NCI-H2227 (cell line): Measurements from ENCODE around the gene TMED6.
"Not testable (repeated sequence)": the region's sequence is repeated elsewhere in the genome, so short reads cannot be mapped to it uniquely, and the experiment has no call there.

Experiments used
- DNase-seq: peaks from one replicate; lab custom pipeline; 2025; ENCODE audit not compliant: unreplicated experiment; lab: John Stamatoyannopoulos, UW

The TMED6 gene

DNA sequence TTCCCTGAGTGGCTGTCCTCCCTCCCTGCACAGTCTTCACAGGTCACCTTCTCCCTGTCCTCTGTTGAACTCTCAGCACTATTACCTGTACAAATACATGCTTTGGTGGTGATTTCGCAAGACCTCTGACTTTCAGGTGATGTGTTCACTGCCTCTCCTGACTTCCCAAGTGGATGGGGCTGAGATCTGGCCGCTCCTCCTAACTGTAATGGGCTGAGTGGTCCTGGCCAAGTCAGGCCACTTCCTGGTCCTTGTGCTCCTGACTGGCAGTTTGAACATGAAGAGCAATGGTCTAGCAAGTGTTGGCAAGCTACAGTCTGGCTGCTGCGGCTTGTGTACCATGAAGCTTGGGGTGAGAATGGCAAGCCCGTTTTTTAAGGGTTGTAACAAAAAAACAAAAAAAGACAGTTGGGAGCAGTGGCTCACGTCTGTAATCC lies 11.7 kb upstream of the TMED6 start:
- DNase-seq, result no peak

- DNase-seq, result not testable (repeated sequence)
Observed at GRCh38 chr16:69360070-69360469, 8.5 kb upstream of the TMED6 start.

DNA sequence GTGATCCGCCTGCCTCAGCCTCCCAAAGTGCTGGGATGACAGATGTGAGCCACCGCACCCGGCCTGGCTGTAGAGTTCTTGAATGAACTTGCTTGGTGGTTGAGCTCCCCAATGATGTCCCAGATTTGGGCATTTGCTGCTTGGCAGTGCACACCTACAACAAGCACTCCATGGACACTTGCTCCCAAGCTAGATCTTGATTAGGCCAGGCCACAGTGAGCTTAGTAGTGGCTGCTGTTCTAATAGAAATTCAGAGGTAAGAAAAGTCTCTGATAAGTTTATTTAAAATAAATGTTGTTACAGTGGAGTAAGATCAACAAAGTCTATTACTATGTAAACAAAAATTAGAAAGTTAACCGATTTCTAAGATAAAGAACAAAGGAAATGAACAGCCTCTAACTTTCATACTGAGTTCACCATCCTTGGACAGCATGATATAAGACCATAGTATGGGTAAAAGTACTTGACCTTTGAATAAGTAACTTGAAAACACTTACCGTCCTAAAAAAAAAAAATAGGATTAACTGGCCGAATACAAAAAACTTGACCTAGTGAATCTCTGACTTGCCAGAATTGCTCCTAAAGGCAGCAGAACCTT lies 951 bp downstream of the TMED6 start:
- no peak for DNase-seq

GRCh38 chr16:69349536-69349935 lies 2.0 kb downstream of the TMED6 start:
- no peak for DNase-seq

DNA sequence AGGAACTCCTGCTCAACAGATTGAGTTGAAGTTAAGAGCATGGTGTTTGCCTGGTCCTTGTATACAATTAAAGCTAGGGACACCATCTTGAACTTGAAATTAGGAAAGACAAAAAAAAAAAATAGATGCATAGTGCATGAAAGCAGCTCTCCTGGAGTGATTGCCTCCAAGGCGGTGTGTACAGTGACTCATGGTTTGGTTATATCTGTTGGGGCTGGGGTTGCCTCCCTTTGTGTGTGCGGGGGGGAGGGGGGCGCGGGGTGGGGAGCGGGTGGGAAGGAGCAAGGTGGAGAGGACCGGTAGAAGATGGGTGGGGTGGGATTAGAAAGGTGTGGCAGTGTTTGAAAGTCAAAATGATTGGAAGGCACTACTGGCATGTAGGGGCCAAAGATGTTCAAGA lies 3.4 kb downstream of the TMED6 start:
- no peak for DNase-seq

- no peak for DNase-seq
Observed at GRCh38 chr16:69346683-69347082, 4.9 kb downstream of the TMED6 start.

GRCh38 chr16:69345923-69346322 lies 5.7 kb downstream of the TMED6 start:
- DNase-seq, result no peak

DNA sequence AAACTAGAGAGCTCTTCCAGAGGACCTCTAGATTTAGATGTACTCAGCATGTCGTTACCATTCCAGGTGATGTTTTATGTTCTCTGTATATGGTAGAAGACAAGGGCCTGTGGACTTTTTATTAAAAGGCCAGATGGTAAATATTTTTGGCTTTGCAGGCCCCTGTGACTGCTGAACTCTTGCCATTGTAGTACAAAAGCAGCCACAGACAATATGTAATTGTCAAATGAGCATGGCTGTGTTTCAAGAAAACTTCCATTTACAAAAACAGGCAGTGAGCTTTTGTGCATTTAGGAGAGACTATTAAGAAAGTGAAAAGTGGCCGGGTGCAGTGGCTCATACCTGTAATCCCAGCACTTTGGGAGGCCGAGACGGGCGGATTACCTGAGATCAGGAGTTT lies 7.4 kb downstream of the TMED6 start:
- DNase-seq, result no peak

GRCh38 chr16:69340095-69340644 lies 11.4 kb downstream of the TMED6 start:
- no peak for DNase-seq

GRCh38 chr16:69339289-69340094 lies 12.1 kb downstream of the TMED6 start, which contains the start of the genes COG8 and NIP7:
COG8 (minus strand) TSS chr16:69339564; CDS start chr16:69339552, 12 bp downstream.
NIP7 (plus strand) TSS chr16:69339772; CDS start chr16:69339830, 58 bp downstream.
- peak; percentile 97 for DNase-seq

DNA sequence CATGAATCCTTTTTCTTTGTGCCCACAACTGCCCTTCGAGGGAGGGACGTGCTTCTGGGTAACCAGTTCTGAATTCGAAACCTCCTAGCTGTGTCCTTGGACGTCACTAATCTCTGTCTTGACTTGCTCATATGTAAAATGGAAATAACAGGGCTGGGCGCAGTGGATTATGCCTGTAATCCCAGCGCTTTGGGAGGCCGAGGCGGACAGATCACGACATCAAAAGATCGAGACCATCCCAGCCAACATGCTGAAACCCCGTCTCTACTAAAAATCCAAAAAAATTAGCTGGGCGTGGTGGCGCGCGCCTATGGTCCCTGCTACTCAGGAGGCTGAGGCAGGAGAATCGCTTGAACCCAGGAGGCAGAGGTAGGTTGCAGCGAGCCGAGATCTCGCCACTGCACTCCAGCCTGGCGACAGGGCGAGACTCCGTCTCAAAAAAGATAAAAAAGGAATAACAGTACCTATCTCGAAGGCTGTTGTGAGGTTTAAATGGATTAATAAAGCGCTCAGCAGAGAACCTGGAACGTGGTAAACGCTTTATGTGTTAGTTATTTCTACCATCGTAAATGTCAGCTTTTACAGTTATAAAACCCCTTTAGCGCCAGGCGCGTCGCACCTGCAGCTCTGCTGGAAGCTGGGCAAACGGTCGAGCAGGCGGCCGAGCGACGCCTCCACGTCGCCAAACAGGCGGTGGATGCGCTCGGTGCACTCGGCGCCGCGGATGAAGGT lies 12.9 kb downstream of the TMED6 start:
- DNase-seq, result no peak

DNA sequence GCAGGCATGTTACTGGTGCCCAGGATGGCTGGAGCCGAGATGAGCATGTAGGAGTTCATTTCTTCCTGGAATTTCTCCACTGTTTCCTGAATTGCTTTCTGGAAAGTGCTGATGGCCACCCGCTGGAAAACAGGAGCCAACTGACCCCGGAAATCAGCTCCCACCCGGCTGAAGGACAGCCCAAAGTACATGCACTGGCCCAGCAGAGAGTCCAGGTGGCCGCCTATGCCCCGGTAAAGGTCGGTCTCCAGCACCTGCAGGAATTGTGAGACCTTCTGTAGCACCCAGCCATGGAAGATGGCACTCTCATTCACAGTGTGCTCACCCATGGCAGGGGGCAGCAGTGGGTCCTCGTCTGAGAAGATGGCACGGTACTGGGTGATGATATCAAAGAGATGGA lies 16.9 kb downstream of the TMED6 start:
- DNase-seq, result no peak

DNA sequence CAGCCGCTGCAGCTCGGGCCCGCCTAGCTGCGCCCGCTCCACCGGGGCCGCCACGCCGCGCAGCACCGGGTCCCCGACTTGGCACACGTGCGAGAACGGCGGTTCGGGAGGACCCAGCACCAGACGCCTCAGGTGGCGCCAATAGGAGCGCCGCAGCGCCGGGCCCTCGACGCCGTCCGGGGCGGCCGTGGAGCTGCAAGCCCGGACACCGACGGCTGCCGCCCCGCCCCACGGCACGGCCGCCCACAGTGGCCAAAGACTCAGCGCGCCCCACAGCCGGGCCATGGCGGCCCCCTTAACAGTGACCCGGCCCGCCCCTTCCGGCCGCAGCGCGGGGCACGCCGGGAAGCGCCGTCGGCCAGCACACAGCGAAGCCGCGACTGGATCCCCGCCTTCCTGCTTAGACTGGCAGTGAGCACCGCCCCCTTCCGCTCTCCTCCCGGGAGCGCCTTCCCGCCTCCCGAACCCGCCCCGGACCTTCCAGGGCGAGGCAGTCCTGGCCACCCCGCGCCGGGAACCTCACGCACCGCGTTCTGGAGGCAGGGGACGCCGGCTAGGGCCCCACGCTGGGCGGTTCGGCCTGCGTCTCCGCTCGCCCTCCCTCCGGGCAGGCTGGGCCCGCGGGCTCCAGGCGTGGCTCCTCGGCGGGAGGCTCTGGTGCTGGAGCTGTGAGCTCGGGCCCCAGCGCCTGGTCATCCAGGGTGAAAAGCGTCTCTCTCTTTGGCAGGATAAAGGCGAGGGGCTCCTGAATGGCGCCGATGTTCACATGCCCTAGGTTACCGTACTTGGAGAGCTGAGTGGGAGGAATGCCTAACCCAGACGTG lies 21.1 kb downstream of the TMED6 start, which contains the start of gene PDF:
PDF (minus strand) TSS at position 303 of the 824 bp plus-strand sequence; CDS start at position 285, 18 bp downstream.
- peak; percentile 94 for DNase-seq

DNA sequence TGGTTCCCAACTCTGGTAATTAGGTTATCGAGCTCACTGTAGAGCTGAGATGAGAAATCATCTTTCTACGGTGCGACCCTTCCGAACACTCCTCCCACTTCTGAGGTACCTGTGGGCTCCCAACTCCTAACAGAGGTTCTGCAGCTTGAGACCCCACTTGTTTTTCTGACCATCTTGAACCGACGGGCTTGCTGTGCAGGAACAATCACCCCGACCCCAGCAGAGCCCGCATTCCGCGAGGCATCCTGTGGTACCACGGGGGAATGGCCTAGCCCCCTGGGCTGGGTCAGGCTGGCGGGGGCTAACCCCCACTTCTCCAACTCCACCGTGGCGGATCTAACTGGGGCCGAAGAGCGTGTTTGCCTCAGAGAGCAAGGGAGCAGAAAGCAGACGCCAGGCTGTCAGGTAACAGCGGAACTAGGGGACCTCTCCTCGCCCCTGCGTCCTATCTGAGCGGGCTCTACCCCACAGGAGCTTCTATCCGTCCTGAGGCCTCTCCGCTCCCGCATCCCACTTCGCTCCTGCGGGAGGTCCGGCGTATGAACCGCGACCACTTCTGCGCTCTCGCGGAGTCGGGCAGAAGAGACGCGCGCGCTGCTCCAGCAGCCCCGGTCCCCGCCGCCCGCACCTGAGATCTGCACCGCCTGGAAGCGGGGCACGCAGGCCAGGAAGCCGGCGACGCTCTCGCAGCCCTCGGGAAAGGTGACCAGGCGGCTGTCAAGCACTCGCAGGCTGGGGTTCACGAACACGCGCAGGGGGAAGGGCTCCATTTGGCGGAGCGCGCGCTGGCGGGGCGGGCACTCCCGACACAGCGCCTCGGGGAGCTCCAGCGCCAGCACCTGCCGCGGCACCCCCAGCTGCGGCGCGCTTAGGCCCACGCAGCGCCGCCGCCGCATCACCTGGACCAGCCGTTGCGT lies 22.0 kb downstream of the TMED6 start:
- peak; percentile 53 for DNase-seq

- DNase-seq, result peak; percentile 42
Observed at GRCh38 chr16:69328854-69329316, 22.7 kb downstream of the TMED6 start.

- DNase-seq, result no peak
Observed at GRCh38 chr16:69327585-69328310, 23.8 kb downstream of the TMED6 start.

DNA sequence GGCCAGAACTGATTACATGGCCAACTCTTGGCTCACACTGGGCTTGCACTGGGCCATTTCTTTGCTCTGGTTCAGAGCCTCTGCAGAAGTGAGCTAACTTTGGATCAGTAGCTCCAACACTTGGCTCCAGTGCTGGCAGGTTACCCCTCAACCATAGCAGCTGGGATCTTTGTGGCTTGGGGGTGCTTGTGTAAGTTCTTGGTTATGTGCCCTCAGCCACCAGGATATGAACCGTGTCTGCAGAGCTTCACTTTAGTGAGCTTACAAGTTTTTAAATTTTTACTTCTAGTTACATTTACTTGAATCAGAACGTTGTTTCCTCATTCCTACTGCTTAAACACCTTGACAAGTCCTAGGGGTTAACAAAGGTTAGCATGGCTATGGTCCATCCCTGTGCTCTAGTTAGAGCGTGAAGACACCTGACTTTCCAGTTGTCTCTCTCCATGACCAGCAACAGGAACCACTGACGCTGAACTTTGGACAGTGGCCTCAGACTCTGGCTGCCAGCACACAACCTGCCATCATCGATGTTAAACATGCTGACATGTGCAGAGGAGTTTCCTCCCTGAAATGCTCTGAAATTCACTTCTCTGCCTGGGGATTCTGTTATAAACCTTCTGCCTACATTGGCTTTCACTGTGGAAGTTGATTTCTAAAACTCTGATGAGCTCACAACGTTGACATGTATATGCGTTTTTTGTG lies 25.3 kb downstream of the TMED6 start:
- no peak for DNase-seq

DNA sequence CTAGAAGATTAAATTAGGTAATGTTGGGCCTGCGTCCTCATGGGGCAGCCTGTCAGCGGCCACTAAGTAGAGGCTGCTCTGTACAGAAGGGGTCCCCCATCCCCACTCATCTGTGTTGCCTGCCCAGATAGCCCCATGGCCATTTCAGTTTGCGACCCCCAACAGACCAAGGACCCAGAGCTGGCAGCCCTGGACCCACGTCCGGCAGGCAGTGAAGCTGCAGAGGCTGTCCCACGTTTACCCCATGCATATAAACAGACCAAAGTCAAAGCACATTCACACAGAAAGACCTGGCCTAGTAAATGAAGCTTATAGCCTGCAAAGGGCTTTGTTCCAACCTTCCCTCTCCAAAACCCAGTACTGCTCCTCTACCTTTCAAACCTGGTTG lies 25.8 kb downstream of the TMED6 start:
- DNase-seq, result no peak
